ENCODE measurements around the gene ZNF821. TPM values are rescaled to one million over a fixed set of nuclear protein-coding genes. Genes with fewer than 3 reads are reported as not detected.

Gene ZNF821
- total RNA-seq, 2 donors from 2014 or later, result 12.1 to 12.8 TPM

DNA sequence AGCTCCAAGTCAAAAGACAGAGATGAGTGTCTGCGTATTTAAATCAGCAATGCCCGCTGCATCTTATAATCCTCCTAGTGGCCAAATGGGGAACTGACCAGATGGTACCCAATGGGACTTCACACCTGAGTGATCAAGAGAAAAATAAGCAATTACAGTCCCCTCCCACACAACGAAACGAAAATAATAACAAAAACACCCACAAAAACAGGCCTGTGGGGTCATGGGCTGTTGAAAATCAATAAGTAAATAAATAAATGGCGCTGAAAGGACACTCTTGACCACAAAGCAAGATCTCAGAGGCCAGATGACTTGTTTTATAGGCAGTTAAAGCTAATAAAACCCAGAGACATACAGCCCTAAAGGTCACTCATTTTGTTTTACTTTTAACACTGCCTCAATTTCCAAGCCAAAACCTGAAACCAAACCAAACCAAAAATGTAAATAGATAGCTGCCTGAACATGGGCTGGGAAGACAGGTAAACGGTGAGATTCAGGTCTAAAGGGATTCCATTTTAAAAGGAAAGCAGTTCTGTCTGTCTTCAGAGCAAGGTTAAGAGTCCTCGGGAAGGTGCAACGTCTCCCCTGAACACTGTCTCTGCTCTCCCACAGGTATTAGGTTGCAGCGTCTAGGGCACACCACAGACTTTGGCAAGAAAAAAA lies 1.3 kb downstream of the ZNF821 start:
- Histone ChIP-seq H3K36me3 (ENCODE audit: control insufficient read depth, insufficient read depth, low read length) (peaks cover 37% of the 10 kb centered on the region), H3K9me3 (ENCODE audit: control insufficient read depth, low read length) (no peaks in the 10 kb centered on the region), H3K27me3 (ENCODE audit: control insufficient read depth, insufficient read depth, low read length, poor library complexity, severe bottlenecking) (no peaks in the 10 kb centered on the region), H3K9ac (ENCODE audit: extremely low read depth, low read length, poor library complexity, severe bottlenecking) (peak overlapping the region; percentile 82), H3K4me1 (ENCODE audit: control insufficient read depth, insufficient read depth, low read length) (no peaks in the 10 kb centered on the region), H3K27ac (ENCODE audit: low read depth, low read length) (no peak overlapping the region), H3K4me3 (ENCODE audit: low read length) (peak overlapping the region; percentile 91)
- H3K4me3 Mint-ChIP-seq, result peak overlapping the region; percentile 85
- TF ChIP-seq, protein P1, sequence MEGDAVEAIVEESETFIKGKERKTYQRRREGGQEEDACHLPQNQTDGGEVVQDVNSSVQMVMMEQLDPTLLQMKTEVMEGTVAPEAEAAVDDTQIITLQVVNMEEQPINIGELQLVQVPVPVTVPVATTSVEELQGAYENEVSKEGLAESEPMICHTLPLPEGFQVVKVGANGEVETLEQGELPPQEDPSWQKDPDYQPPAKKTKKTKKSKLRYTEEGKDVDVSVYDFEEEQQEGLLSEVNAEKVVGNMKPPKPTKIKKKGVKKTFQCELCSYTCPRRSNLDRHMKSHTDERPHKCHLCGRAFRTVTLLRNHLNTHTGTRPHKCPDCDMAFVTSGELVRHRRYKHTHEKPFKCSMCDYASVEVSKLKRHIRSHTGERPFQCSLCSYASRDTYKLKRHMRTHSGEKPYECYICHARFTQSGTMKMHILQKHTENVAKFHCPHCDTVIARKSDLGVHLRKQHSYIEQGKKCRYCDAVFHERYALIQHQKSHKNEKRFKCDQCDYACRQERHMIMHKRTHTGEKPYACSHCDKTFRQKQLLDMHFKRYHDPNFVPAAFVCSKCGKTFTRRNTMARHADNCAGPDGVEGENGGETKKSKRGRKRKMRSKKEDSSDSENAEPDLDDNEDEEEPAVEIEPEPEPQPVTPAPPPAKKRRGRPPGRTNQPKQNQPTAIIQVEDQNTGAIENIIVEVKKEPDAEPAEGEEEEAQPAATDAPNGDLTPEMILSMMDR (conservative IDR thresholded peaks at IDR 0.05), result peak; percentile 94
- H3K36me3 Mint-ChIP-seq (ENCODE audit: low read depth), result peaks cover 28% of the 10 kb centered on the region
- WGBS, 2 experiments (ENCODE audit: insufficient coverage in 1 of 2, insufficient read length in 1 of 2), result 9 to 17% methylated on average over 4 to 9 of the region's 9 CpGs
- H3K9me3 Mint-ChIP-seq, result no peaks in the 10 kb centered on the region
- H3K4me1 Mint-ChIP-seq, result peaks cover 23% of the 10 kb centered on the region
- peak; percentile 86 for DNase-seq
- H3K27ac Mint-ChIP-seq, result peak overlapping the region; percentile 92
- no peaks in the 10 kb centered on the region for H3K27me3 Mint-ChIP-seq (ENCODE audit: insufficient read depth)

DNA sequence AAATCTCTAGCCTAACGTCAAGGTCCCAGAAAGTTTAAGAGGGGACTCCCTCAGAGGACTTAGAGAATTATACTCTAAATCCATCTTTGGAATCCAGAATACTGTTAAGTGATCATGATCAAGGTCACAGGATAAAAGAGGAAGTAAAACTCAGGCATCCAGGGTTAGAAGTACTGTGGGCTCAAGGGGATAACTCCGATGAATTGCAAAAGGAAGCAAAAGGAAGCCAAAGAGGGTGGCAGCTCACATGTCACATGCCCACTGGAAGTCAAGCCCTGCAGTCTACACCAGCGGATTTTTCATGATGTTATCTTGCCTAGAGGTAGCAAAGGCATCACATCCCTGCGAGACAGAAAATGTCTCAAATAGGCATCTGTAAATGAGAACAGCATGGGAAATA lies 3.8 kb downstream of the ZNF821 start:
- peaks cover 17% of the 10 kb centered on the region for H3K4me1 Mint-ChIP-seq
- WGBS, 2 experiments (ENCODE audit: insufficient coverage in 1 of 2, insufficient read length in 1 of 2), result 97 to 98% methylated on average over 4 of the region's 4 CpGs
- no peak for DNase-seq
- H3K4me3 ChIP-seq (ENCODE audit: low read length), result no peak overlapping the region
- H3K27me3 Mint-ChIP-seq (ENCODE audit: insufficient read depth), result no peaks in the 10 kb centered on the region
- peaks cover 42% of the 10 kb centered on the region for H3K36me3 Mint-ChIP-seq (ENCODE audit: low read depth)
- peaks cover 54% of the 10 kb centered on the region for H3K36me3 ChIP-seq (ENCODE audit: control insufficient read depth, insufficient read depth, low read length)
- H3K4me1 ChIP-seq (ENCODE audit: control insufficient read depth, insufficient read depth, low read length), result no peaks in the 10 kb centered on the region
- H3K9me3 Mint-ChIP-seq, result no peaks in the 10 kb centered on the region
- no peaks in the 10 kb centered on the region for H3K9me3 ChIP-seq (ENCODE audit: control insufficient read depth, low read length)
- TF ChIP-seq, protein P1 (conservative IDR thresholded peaks at IDR 0.05), result no peak
- H3K9ac ChIP-seq (ENCODE audit: extremely low read depth, low read length, poor library complexity, severe bottlenecking), result no peak overlapping the region
- H3K4me3 Mint-ChIP-seq, result no peak overlapping the region
- no peak overlapping the region for H3K27ac Mint-ChIP-seq
- H3K27me3 ChIP-seq (ENCODE audit: control insufficient read depth, insufficient read depth, low read length, poor library complexity, severe bottlenecking), result no peaks in the 10 kb centered on the region
- H3K27ac ChIP-seq (ENCODE audit: low read depth, low read length), result no peak overlapping the region

DNA sequence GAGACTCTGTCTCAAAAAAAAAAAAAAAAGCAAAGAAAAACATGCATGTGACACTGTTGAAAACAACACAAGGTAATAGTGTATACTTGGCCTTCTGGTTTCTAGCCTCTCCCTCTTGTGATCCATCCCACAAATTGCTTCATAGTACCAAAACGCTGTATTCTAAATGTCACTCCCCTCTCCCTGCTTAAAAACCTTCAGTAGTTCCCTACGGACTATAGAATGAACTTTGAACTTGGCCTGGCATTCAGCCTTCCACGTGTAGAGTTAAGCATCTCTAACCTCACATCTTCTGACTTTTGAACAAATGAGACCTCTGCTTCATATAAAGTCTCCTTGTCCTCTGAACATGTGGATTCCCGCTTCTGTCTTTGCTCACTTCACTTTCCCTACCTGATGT lies 5.1 kb downstream of the ZNF821 start:
- no peak overlapping the region for H3K4me3 Mint-ChIP-seq

More for the DNA sequence above, 5.1 kb downstream of the ZNF821 start:
- WGBS, 2 experiments (ENCODE audit: insufficient coverage in 1 of 2, insufficient read length in 1 of 2), result 70 to 71% methylated on average over 4 of the region's 4 CpGs
- Histone ChIP-seq H3K4me1 (ENCODE audit: control insufficient read depth, insufficient read depth, low read length) (no peaks in the 10 kb centered on the region), H3K9me3 (ENCODE audit: control insufficient read depth, low read length) (no peaks in the 10 kb centered on the region), H3K36me3 (ENCODE audit: control insufficient read depth, insufficient read depth, low read length) (peaks cover 60% of the 10 kb centered on the region), H3K9ac (ENCODE audit: extremely low read depth, low read length, poor library complexity, severe bottlenecking) (no peak overlapping the region), H3K4me3 (ENCODE audit: low read length) (no peak overlapping the region), H3K27ac (ENCODE audit: low read depth, low read length) (no peak overlapping the region), H3K27me3 (ENCODE audit: control insufficient read depth, insufficient read depth, low read length, poor library complexity, severe bottlenecking) (no peaks in the 10 kb centered on the region)
- H3K36me3 Mint-ChIP-seq (ENCODE audit: low read depth), result peaks cover 51% of the 10 kb centered on the region
- H3K4me1 Mint-ChIP-seq, result peaks cover 10% of the 10 kb centered on the region
- no peak overlapping the region for H3K27ac Mint-ChIP-seq
- no peaks in the 10 kb centered on the region for H3K27me3 Mint-ChIP-seq (ENCODE audit: insufficient read depth)
- TF ChIP-seq, protein P1 (conservative IDR thresholded peaks at IDR 0.05), result no peak
- no peak for DNase-seq
- H3K9me3 Mint-ChIP-seq, result no peaks in the 10 kb centered on the region

Measured in endodermal cell (in vitro differentiated cells).